Skeletal muscle satellite cell (primary cell): ENCODE results near the gene AP2M1.

Source experiments
- H3K27me3 ChIP-seq: 2 replicates; pipeline ENCODE4 v1.7.0; 2013; ENCODE audit warnings: low read length; ENCODE audit not compliant: control insufficient read depth, insufficient read depth
- H3K36me3 ChIP-seq: 2 replicates; pipeline ENCODE4 v1.7.0; 2013; ENCODE audit warnings: mild to moderate bottlenecking, control low read depth, low read length; ENCODE audit not compliant: insufficient read depth
- H3K4me1 ChIP-seq: 2 replicates; pipeline ENCODE4 v1.7.0; 2013; ENCODE audit warnings: low read length; ENCODE audit not compliant: control insufficient read depth, insufficient read depth
- H3K4me2 ChIP-seq: 2 replicates; pipeline ENCODE4 v1.7.0; 2013; ENCODE audit warnings: mild to moderate bottlenecking, low read length
- H3K4me3 ChIP-seq: 2 replicates; pipeline ENCODE4 v1.7.0; 2013; ENCODE audit warnings: low read length
- H3K9ac ChIP-seq: 2 replicates; pipeline ENCODE4 v1.7.0; 2013; ENCODE audit warnings: mild to moderate bottlenecking, low read depth, low read length, moderate library complexity
- H3K9me3 ChIP-seq: replicated peaks from 2 replicates; pipeline ENCODE4 v1.7.0; 2013; ENCODE audit warnings: mild to moderate bottlenecking, control low read depth, low read length

Gene AP2M1

DNA sequence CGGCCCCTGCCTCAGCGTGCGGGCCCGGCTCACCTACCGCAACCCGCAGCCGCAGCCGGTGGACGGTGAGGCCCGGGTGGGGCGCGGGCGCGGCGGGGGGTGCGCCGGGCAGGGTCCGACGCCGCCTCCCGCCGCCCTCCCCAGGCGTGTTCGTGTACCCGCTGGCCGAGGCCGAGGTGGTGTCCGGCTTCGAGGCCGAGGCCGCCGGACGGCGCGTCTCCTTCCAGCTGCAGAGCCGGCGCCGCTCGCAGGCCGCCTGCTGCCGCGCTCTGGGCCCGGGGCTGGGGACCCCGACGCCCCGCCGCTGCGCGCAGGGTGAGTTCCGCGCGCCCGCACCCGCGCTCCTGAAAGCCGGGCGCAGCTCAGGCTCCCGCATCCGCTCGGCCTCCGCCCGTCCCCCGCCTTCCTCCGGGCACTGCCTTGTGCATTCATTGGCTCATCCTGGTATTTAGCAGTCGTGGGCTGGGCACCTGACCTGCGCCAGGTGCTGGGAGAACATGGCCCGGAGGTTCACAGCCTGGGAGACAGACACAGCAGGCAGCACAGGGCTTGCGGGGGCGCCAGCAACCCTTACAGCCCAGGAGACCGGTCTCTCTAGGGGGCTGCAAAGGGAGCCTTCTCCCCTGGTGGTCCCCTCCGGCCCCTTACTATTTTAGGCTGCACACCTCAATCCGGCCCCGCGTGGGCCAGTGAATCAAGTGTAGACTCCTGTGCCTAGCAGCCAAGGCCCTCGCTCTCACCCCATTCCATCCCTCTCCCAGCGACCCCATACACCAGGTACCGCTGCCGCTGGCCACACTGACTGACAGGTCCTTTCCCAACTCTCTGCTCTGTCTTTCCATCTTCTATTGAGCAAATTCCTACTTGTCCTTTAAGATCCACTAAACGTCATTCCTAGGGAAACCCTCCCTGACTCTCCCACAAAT is 56.2 kb downstream of the AP2M1 start:
- no peaks in the 10 kb centered on the region for H3K36me3 ChIP-seq
- H3K9me3 ChIP-seq, result no peaks in the 10 kb centered on the region
- H3K4me3 ChIP-seq, result no peak overlapping the region
- H3K4me1 ChIP-seq, result peaks cover 19% of the 10 kb centered on the region
- no peak overlapping the region for H3K9ac ChIP-seq
- H3K4me2 ChIP-seq, result peak overlapping the region; percentile 86
- peaks cover 71% of the 10 kb centered on the region for H3K27me3 ChIP-seq

DNA sequence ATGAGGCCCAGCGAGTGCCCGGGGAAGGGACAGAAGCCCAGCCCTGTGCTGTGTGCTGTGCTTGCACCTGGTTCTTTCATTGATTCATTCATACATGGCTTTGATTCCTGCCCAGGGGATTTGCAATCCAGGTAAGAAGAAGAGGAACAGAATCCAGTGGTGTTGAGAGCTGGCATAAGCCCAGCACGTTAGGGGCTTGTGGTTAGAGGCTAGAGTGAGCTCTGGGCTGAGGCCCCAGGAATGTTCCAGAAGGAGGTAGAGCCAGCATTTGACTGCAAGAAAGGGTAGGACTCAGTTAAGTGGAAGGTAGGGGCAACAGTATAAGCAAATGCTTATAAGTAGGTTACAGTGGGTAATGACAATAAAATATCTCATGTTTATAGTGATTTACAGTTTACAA is 57.0 kb downstream of the AP2M1 start:
- no peaks in the 10 kb centered on the region for H3K9me3 ChIP-seq
- H3K27me3 ChIP-seq, result peaks cover 70% of the 10 kb centered on the region
- H3K4me3 ChIP-seq, result no peak overlapping the region

GRCh38 chr3:184233127-184233843 is 58.6 kb downstream of the AP2M1 start:
- Histone ChIP-seq H3K4me2 (no peak overlapping the region), H3K4me3 (no peak overlapping the region), H3K4me1 (peaks cover 19% of the 10 kb centered on the region), H3K27me3 (peaks cover 63% of the 10 kb centered on the region), H3K36me3 (no peaks in the 10 kb centered on the region), H3K9ac (no peak overlapping the region), H3K9me3 (no peaks in the 10 kb centered on the region)

More for the DNA sequence above, 57.0 kb downstream of the AP2M1 start:
- Histone ChIP-seq H3K9ac (no peak overlapping the region), H3K36me3 (no peaks in the 10 kb centered on the region), H3K4me2 (no peak overlapping the region), H3K4me1 (peaks cover 19% of the 10 kb centered on the region)
